HG03442 (cell line): Measurements from ENCODE around the gene CACNB2.
"Not testable (repeated sequence)": the region's sequence is repeated elsewhere in the genome, so short reads cannot be mapped to it uniquely, and the experiment has no call there.

Experiments used
- ATAC-seq: cut with Tn5 transposase; IDR thresholded peaks from one replicate; pipeline ENCODE4 v1.9.1; 2021; ENCODE audit warnings: mild to moderate bottlenecking, moderate library complexity; ENCODE audit not compliant: unreplicated experiment

Gene CACNB2

GRCh38 chr10:18438361-18439126 lies 298.3 kb downstream of the CACNB2 start:
- ATAC-seq: no peak

- no peak for ATAC-seq
Measured at GRCh38 chr10:18439601-18440000, 299.4 kb downstream of the CACNB2 start.

- not testable (repeated sequence) for ATAC-seq
Measured at GRCh38 chr10:18445635-18446034, 305.4 kb downstream of the CACNB2 start.

- ATAC-seq: no peak
Measured at GRCh38 chr10:18446205-18446604, 306.0 kb downstream of the CACNB2 start.

GRCh38 chr10:18449611-18450026 lies 309.4 kb downstream of the CACNB2 start:
- no peak for ATAC-seq

GRCh38 chr10:18450298-18450697 lies 310.1 kb downstream of the CACNB2 start:
- no peak for ATAC-seq

- ATAC-seq: no peak
Measured at GRCh38 chr10:18455086-18455884, 315.1 kb downstream of the CACNB2 start.

GRCh38 chr10:18456984-18457383 lies 316.8 kb downstream of the CACNB2 start:
- ATAC-seq: peak; percentile 100

- no peak for ATAC-seq
Measured at GRCh38 chr10:18460032-18460431, 319.8 kb downstream of the CACNB2 start.

- no peak for ATAC-seq
Measured at GRCh38 chr10:18463673-18464211, 323.5 kb downstream of the CACNB2 start.

GRCh38 chr10:18469125-18469524 lies 328.9 kb downstream of the CACNB2 start:
- no peak for ATAC-seq

- ATAC-seq: no peak
Measured at GRCh38 chr10:18472977-18473376, 332.8 kb downstream of the CACNB2 start.

GRCh38 chr10:18473424-18474117 lies 333.3 kb downstream of the CACNB2 start:
- no peak for ATAC-seq

GRCh38 chr10:18474118-18474455 lies 333.9 kb downstream of the CACNB2 start:
- ATAC-seq: no peak

- ATAC-seq: no peak
Measured at GRCh38 chr10:18476076-18476647, 335.9 kb downstream of the CACNB2 start.

GRCh38 chr10:18478354-18478753 lies 338.1 kb downstream of the CACNB2 start:
- ATAC-seq: no peak

GRCh38 chr10:18479502-18479901 lies 339.3 kb downstream of the CACNB2 start:
- ATAC-seq: no peak

- no peak for ATAC-seq
Measured at GRCh38 chr10:18483516-18484186, 343.4 kb downstream of the CACNB2 start.

GRCh38 chr10:18486438-18486837 lies 346.2 kb downstream of the CACNB2 start:
- ATAC-seq: no peak

- ATAC-seq: no peak
Measured at GRCh38 chr10:18490755-18491154, 350.5 kb downstream of the CACNB2 start.
